Smooth muscle cell (in vitro differentiated cells): ENCODE measurements around the gene KCNJ6. TPM values are rescaled to one million over a fixed set of nuclear protein-coding genes. Genes with fewer than 3 reads are reported as not detected.
"Not testable (repeated sequence)": the region's sequence is repeated elsewhere in the genome, so short reads cannot be mapped to it uniquely, and the experiment has no call there.

Source experiments
- DNase-seq: peaks from one replicate; lab custom pipeline; 2025; ENCODE audit not compliant: unreplicated experiment; lab: John Stamatoyannopoulos, UW
- H2AFZ ChIP-seq: fragments of 200-600 bp; sonication (generic); 2 replicates; pipeline ENCODE4 v1.6.0; 2016; ENCODE audit warnings: antibody characterized with exemption, low read depth, mild to moderate bottlenecking
- H3F3A ChIP-seq: fragments of 200-600 bp; sonication (generic); 2 replicates; pipeline ENCODE4 v1.6.0; 2017; ENCODE audit warnings: antibody characterized with exemption, low read depth
- H3K27ac ChIP-seq: fragments of 200-600 bp; sonication (generic); 2 replicates; pipeline ENCODE4 v1.5.1; 2016; ENCODE audit warnings: low read depth, mild to moderate bottlenecking
- H3K27me3 ChIP-seq: fragments of 200-600 bp; sonication (generic); 2 replicates; pipeline ENCODE4 v1.6.1; 2016; ENCODE audit warnings: low read depth, mild to moderate bottlenecking
- H3K36me3 ChIP-seq: fragments of 200-600 bp; sonication (generic); 2 replicates; pipeline ENCODE4 v1.5.1; 2016; ENCODE audit warnings: low read depth
- H3K4me1 ChIP-seq: fragments of 200-600 bp; sonication (generic); 2 replicates; pipeline ENCODE4 v1.5.1; 2016; ENCODE audit warnings: low read depth
- H3K4me2 ChIP-seq: fragments of 200-600 bp; sonication (generic); 2 replicates; pipeline ENCODE4 v1.6.0; 2016; ENCODE audit warnings: mild to moderate bottlenecking
- H3K4me3 ChIP-seq: fragments of 200-600 bp; sonication (generic); 2 replicates; pipeline ENCODE4 v1.5.1; 2016; ENCODE audit warnings: mild to moderate bottlenecking
- H3K79me2 ChIP-seq: fragments of 200-600 bp; sonication (generic); 2 replicates; pipeline ENCODE4 v1.6.0; 2016; ENCODE audit warnings: low read depth, mild to moderate bottlenecking
- H3K9ac ChIP-seq: fragments of 200-600 bp; sonication (generic); 2 replicates; pipeline ENCODE4 v1.6.0; 2016; ENCODE audit warnings: low read depth
- H3K9me3 ChIP-seq: fragments of 200-600 bp; sonication (generic); replicated peaks from 2 replicates; pipeline ENCODE4 v1.5.1; 2016; ENCODE audit warnings: low read depth
- H4K20me1 ChIP-seq: fragments of 200-600 bp; sonication (generic); 2 replicates; pipeline ENCODE4 v1.6.0; 2016; ENCODE audit warnings: low read depth
- WGBS: methylation state at CpG from one replicate; pipeline ENCODE4 v1.1.7; 2016; ENCODE audit warnings: low lambda C conversion rate; 5-methylcytosine and 5-hydroxymethylcytosine counted together
- polyA plus RNA-seq: library from polyadenylated mRNA; unstranded; fragments of >200 nt; fragmentation: Nextera tagmentation; extraction: Ambion mirVana; gene quantifications from 2 replicates; pipeline ENCODE4 v1.2.1, GENCODE V29; 2016
- total RNA-seq: library from RNA; depleted of rRNA; stranded (reverse); fragments of >200 nt; gene quantifications from 2 replicates; pipeline ENCODE4 v1.2.3, GENCODE V29; 2014
- TF ChIP-seq, protein P1 (sequence below): fragments of 200-600 bp; sonication (generic); IDR thresholded peaks from 2 replicates; pipeline ENCODE4 v1.5.1; 2017; ENCODE audit warnings: borderline replicate concordance, mild to moderate bottlenecking, antibody characterized with exemption; ENCODE audit not compliant: insufficient read depth, poor library complexity, severe bottlenecking

Gene KCNJ6
- total and polyA plus RNA-seq, 2 experiments from 2014 or later, result 0.15 to 0.27 TPM

DNA sequence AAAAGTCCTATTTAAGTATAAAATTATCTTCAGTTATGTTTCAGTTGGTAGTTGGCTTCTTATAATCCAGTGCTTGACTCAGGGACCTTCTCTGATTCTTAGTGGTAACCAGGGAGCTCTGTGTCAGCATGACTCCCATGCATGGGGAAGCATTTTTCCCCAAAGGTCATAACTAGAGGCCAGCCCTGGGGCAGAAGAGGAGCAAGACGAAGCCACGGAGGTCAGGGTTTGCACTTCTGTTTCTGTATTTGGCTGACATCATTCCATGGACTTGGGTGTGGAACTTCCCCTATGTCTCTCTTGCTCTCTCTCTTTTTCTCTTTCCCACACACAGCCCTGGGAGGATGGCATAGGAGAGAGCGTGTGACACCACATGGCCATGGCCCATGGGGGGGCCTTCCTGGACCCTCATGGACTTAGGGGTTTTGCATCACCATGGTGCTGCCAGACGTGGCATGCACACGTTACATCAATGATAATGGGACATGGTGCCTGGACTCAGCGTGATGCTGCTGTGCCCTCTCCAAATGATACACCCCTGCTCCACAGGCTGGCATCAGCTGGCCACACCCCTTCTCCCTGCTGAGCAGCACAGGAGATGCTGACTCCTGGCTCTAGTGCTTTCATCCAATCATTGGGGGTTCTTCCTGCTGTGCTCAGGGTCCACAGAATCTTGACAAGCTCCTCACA is 260.5 kb downstream of the KCNJ6 start:
- H3K4me1 ChIP-seq, result no peaks in the 10 kb centered on the region
- no peaks in the 10 kb centered on the region for H3K36me3 ChIP-seq
- no peak overlapping the region for H3K9ac ChIP-seq
- no peak for DNase-seq
- no peak overlapping the region for H3K4me2 ChIP-seq
- no peaks in the 10 kb centered on the region for H4K20me1 ChIP-seq
- H3F3A ChIP-seq, result no peaks in the 10 kb centered on the region
- WGBS, result 84% methylated on average over 6 of the region's 6 CpGs
- H2AFZ ChIP-seq, result no peak overlapping the region
- TF ChIP-seq, protein P1, sequence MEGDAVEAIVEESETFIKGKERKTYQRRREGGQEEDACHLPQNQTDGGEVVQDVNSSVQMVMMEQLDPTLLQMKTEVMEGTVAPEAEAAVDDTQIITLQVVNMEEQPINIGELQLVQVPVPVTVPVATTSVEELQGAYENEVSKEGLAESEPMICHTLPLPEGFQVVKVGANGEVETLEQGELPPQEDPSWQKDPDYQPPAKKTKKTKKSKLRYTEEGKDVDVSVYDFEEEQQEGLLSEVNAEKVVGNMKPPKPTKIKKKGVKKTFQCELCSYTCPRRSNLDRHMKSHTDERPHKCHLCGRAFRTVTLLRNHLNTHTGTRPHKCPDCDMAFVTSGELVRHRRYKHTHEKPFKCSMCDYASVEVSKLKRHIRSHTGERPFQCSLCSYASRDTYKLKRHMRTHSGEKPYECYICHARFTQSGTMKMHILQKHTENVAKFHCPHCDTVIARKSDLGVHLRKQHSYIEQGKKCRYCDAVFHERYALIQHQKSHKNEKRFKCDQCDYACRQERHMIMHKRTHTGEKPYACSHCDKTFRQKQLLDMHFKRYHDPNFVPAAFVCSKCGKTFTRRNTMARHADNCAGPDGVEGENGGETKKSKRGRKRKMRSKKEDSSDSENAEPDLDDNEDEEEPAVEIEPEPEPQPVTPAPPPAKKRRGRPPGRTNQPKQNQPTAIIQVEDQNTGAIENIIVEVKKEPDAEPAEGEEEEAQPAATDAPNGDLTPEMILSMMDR, result no peak
- H3K79me2 ChIP-seq, result no peaks in the 10 kb centered on the region
- no peak overlapping the region for H3K4me3 ChIP-seq
- no peaks in the 10 kb centered on the region for H3K27me3 ChIP-seq
- H3K27ac ChIP-seq, result no peak overlapping the region
- H3K9me3 ChIP-seq, result no peaks in the 10 kb centered on the region

DNA sequence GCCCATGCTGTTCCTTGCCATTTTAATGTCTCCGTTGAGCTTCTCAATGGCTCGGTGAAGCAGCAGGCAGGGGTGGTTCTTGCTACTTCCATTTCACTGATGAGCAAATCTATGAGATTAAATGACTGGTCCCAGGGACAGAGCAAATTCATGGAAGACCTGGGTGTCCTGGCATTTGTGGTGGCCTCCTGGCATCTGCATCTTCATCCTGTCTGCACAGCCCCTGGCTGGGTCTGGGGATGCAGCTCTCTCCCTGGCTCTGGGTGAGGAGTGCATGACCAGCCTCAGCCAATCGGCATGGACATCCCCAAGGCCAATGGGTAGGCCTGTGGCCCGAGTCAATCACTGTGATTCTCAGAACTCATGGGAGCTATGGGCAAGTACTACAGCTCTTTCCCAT is 261.7 kb downstream of the KCNJ6 start:
- Histone ChIP-seq H2AFZ (no peak overlapping the region), H3K4me1 (no peaks in the 10 kb centered on the region), H3F3A (no peaks in the 10 kb centered on the region), H3K4me3 (no peak overlapping the region), H3K4me2 (no peak overlapping the region), H3K79me2 (no peaks in the 10 kb centered on the region), H3K27ac (no peak overlapping the region), H3K9me3 (no peaks in the 10 kb centered on the region), H4K20me1 (no peaks in the 10 kb centered on the region), H3K9ac (no peak overlapping the region), H3K27me3 (no peaks in the 10 kb centered on the region), H3K36me3 (no peaks in the 10 kb centered on the region)
- 89% methylated on average over 4 of the region's 4 CpGs for WGBS
- TF ChIP-seq, protein P1, result no peak
- DNase-seq, result no peak

DNA sequence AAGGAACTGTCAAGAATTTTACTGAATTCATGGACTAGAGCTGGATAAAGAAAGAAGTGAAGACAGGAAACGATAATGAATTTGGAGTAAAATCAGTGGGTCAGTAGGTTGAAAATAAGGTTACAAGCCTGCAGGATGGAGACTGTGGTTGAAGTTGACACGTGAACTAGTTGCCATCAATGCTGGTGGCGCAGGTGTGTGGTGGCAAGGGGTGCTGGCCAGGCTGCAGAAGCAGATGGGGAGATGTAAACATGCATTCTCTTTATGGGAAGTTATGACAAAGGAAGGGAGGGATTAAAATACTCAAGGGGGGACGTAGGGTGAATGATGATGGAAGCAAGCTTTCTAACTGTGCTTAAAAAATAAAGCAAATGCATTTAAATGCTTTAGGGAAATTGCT is 263.1 kb downstream of the KCNJ6 start:
- H3K27me3 ChIP-seq, result no peaks in the 10 kb centered on the region
- no peaks in the 10 kb centered on the region for H3K9me3 ChIP-seq
- no peak overlapping the region for H3K27ac ChIP-seq
- 84% methylated on average over 4 of the region's 4 CpGs for WGBS
- TF ChIP-seq, protein P1, result no peak
- no peak overlapping the region for H2AFZ ChIP-seq
- no peaks in the 10 kb centered on the region for H3K4me1 ChIP-seq
- H3K36me3 ChIP-seq, result no peaks in the 10 kb centered on the region
- H3K9ac ChIP-seq, result no peak overlapping the region
- H4K20me1 ChIP-seq, result no peaks in the 10 kb centered on the region
- no peaks in the 10 kb centered on the region for H3K79me2 ChIP-seq
- H3K4me2 ChIP-seq, result no peak overlapping the region
- no peak for DNase-seq
- no peak overlapping the region for H3K4me3 ChIP-seq
- no peaks in the 10 kb centered on the region for H3F3A ChIP-seq

DNA sequence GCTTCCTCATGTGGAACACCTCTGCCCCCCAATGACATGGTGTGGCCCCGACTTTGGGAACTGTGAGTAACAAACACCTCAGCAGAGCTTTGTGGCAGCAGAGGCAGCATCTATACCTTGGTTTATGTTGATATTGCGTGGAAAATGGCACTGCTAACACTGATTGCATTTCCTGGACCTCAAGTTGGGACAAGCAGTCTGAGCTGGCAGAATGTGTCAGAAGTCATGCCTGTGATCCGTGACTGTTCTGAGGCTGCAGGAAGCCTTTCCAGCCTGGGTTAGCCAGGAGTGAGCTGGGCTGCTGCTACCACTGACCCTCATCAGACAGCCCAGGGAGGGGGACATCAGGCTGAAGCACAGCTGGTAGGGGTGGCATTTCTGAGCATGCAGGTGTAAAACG is 268.5 kb downstream of the KCNJ6 start:
- no peak for DNase-seq
- H3K27me3 ChIP-seq, result no peaks in the 10 kb centered on the region
- no peak overlapping the region for H3K4me2 ChIP-seq
- H3K27ac ChIP-seq, result no peak overlapping the region
- WGBS, result 77% methylated on average over 4 of the region's 4 CpGs
- H3K79me2 ChIP-seq, result no peaks in the 10 kb centered on the region
- H3K9ac ChIP-seq, result no peak overlapping the region
- no peaks in the 10 kb centered on the region for H3K4me1 ChIP-seq
- H3K9me3 ChIP-seq, result no peaks in the 10 kb centered on the region
- H2AFZ ChIP-seq, result no peak overlapping the region
- H3K36me3 ChIP-seq, result no peaks in the 10 kb centered on the region
- H3F3A ChIP-seq, result no peaks in the 10 kb centered on the region
- H3K4me3 ChIP-seq, result no peak overlapping the region
- TF ChIP-seq, protein P1, result no peak
- H4K20me1 ChIP-seq, result no peaks in the 10 kb centered on the region

DNA sequence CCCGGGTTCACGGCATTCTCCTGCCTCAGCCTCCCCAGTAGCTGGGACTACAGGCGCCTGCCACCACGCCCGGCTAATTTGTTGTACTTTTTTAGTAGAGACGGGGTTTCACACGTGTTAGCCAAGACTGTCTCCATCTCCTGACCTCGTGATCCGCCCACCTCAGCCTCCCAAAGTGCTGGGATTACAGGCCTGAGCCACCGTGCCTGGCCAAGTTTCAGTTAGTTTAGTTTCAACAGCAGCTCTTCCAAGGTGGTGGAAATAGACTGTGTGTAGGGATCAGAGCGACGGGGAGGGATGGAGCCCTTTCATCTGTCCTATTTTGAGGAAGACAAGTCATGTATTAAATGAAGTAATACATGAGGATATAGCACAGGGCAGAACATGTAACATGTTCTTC is 269.5 kb downstream of the KCNJ6 start:
- H3K4me3 ChIP-seq, H2AFZ ChIP-seq, H3F3A ChIP-seq, H3K4me2 ChIP-seq, H4K20me1 ChIP-seq, H3K9me3 ChIP-seq, DNase-seq, H3K9ac ChIP-seq, H3K79me2 ChIP-seq, H3K27me3 ChIP-seq, H3K27ac ChIP-seq, H3K36me3 ChIP-seq, H3K4me1 ChIP-seq: not testable (repeated sequence)
- 91% methylated on average over 12 of the region's 12 CpGs for WGBS
